HepG2 (cell line): ENCODE measurements around the gene DCUN1D2. TPM values are rescaled to one million over a fixed set of nuclear protein-coding genes. Genes with fewer than 3 reads are reported as not detected.

Source experiments
- CC2D1A ChIP-seq: sonication (generic); formaldehyde crosslinking; IDR thresholded peaks from 2 replicates; pipeline ENCODE4 v1.8.1; 2023; ENCODE audit warnings: mild to moderate bottlenecking, missing genetic modification reagents
- DNMT1 ChIP-seq: sonication (generic); formaldehyde crosslinking; IDR thresholded peaks from 2 replicates; pipeline ENCODE4 v1.5.1; 2020; ENCODE audit warnings: mild to moderate bottlenecking, missing genetic modification reagents
- ELF3 ChIP-seq: IDR thresholded peaks from 2 replicates; pipeline ENCODE4 v1.6.1; 2016; ENCODE audit warnings: missing genetic modification reagents, missing compliant biosample characterization
- GABPB1 ChIP-seq: IDR thresholded peaks from 2 replicates; pipeline ENCODE4 v1.6.1; 2016; ENCODE audit warnings: mild to moderate bottlenecking, missing genetic modification reagents, moderate library complexity, missing compliant biosample characterization
- HNF4G ChIP-seq, 2 experiments: sonication (generic) in 1 of 2; formaldehyde crosslinking in 1 of 2; IDR thresholded peaks; 2 replicates each; pipeline versions ENCODE4 v1.4.0 to v1.6.1; 2011 to 2020; ENCODE audit warnings: borderline replicate concordance in 2 of 2, low read depth in 2 of 2, mild to moderate bottlenecking in 2 of 2, low read length in 1 of 2, missing genetic modification reagents in 1 of 2, moderate library complexity in 1 of 2
- KLF12 ChIP-seq: sonication (generic); formaldehyde crosslinking; IDR thresholded peaks from 2 replicates; pipeline ENCODE4 v1.4.0; 2020; ENCODE audit warnings: missing genetic modification reagents, borderline replicate concordance
- KLF9 ChIP-seq: IDR thresholded peaks from 2 replicates; pipeline ENCODE4 v1.6.1; 2016; ENCODE audit warnings: low read depth
- NCOA5 ChIP-seq: sonication (generic); formaldehyde crosslinking; IDR thresholded peaks from 2 replicates; pipeline ENCODE4 v1.4.0; 2020; ENCODE audit warnings: missing genetic modification reagents
- SAP130 ChIP-seq: IDR thresholded peaks from 2 replicates; pipeline ENCODE4 v1.6.1; 2016; ENCODE audit warnings: low read depth
- SUZ12 ChIP-seq: fragments of 150-350 bp; IDR thresholded peaks from 2 replicates; pipeline ENCODE4 v1.6.1; 2014; ENCODE audit warnings: low read depth, low read length
- TAF1 ChIP-seq: sonication (generic); formaldehyde crosslinking; IDR thresholded peaks from 2 replicates; pipeline ENCODE4 v1.4.0; 2020; ENCODE audit warnings: missing genetic modification reagents
- THAP7 ChIP-seq: sonication (generic); formaldehyde crosslinking; IDR thresholded peaks from 2 replicates; pipeline ENCODE4 v1.8.1; 2023; ENCODE audit warnings: mild to moderate bottlenecking, missing genetic modification reagents
- TSC22D2 ChIP-seq: sonication (generic); formaldehyde crosslinking; IDR thresholded peaks from 2 replicates; pipeline ENCODE4 v1.5.1; 2020; ENCODE audit warnings: missing genetic modification reagents, mild to moderate bottlenecking, borderline replicate concordance
- ZBTB38 ChIP-seq: sonication (generic); formaldehyde crosslinking; IDR thresholded peaks from 2 replicates; pipeline ENCODE4 v1.5.1; 2020; ENCODE audit warnings: mild to moderate bottlenecking, missing genetic modification reagents
- ZNF142 ChIP-seq: sonication (generic); formaldehyde crosslinking; IDR thresholded peaks from 2 replicates; pipeline ENCODE4 v1.4.0; 2020; ENCODE audit warnings: missing genetic modification reagents
- ZNF253 ChIP-seq: sonication (generic); formaldehyde crosslinking; IDR thresholded peaks from 2 replicates; pipeline ENCODE4 v1.8.0; 2022; ENCODE audit warnings: mild to moderate bottlenecking, missing genetic modification reagents, borderline replicate concordance
- ZNF335 ChIP-seq: sonication (generic); formaldehyde crosslinking; IDR thresholded peaks from 2 replicates; pipeline ENCODE4 v1.4.0; 2020; ENCODE audit warnings: missing genetic modification reagents
- ZNF547 ChIP-seq: sonication (generic); formaldehyde crosslinking; IDR thresholded peaks from 2 replicates; pipeline ENCODE4 v1.5.1; 2020; ENCODE audit warnings: mild to moderate bottlenecking, missing genetic modification reagents
- ZSCAN21 ChIP-seq: sonication (generic); formaldehyde crosslinking; IDR thresholded peaks from 2 replicates; pipeline ENCODE4 v1.8.0; 2022; ENCODE audit warnings: mild to moderate bottlenecking, missing genetic modification reagents, moderate library complexity, borderline replicate concordance
- polyA plus RNA-seq, 8 experiments: library from polyadenylated mRNA; depleted of rRNA in 3 of 8; stranded (reverse) in 7 of 8; unstranded in 1 of 8; fragments of >200 nt; fragmentation: Illumina TruSeq in 4 of 8; extraction: Trizol in 4 of 8; gene quantifications; 2 replicates each; pipeline versions ENCODE4 v1.2.1 to v1.2.3, GENCODE V29; 2011 to 2016; ENCODE audit warnings: low read depth in 4 of 8, missing spikeins in 1 of 8, mixed read lengths in 1 of 8; ENCODE audit not compliant: insufficient read depth in 1 of 8
- total RNA-seq, 5 experiments: library from RNA; depleted of rRNA; stranded (reverse); fragments of >200 nt; fragmentation: Illumina TruSeq; extraction: Trizol; gene quantifications; 2 replicates each; pipeline ENCODE4 v1.2.3, GENCODE V29; 2016; ENCODE audit warnings: low read depth in 1 of 5
- TF ChIP-seq, protein P1 (sequence below): sonication (generic); formaldehyde crosslinking; IDR thresholded peaks from 2 replicates; pipeline ENCODE4 v1.5.0; 2020; ENCODE audit warnings: mild to moderate bottlenecking, missing genetic modification reagents

The DCUN1D2 gene
- total and polyA plus RNA-seq, 2 of the 13 experiments (the other 11 are each of a cell fraction or from before 2014, with no cell fraction given), result 9.1 to 9.6 TPM

DNA sequence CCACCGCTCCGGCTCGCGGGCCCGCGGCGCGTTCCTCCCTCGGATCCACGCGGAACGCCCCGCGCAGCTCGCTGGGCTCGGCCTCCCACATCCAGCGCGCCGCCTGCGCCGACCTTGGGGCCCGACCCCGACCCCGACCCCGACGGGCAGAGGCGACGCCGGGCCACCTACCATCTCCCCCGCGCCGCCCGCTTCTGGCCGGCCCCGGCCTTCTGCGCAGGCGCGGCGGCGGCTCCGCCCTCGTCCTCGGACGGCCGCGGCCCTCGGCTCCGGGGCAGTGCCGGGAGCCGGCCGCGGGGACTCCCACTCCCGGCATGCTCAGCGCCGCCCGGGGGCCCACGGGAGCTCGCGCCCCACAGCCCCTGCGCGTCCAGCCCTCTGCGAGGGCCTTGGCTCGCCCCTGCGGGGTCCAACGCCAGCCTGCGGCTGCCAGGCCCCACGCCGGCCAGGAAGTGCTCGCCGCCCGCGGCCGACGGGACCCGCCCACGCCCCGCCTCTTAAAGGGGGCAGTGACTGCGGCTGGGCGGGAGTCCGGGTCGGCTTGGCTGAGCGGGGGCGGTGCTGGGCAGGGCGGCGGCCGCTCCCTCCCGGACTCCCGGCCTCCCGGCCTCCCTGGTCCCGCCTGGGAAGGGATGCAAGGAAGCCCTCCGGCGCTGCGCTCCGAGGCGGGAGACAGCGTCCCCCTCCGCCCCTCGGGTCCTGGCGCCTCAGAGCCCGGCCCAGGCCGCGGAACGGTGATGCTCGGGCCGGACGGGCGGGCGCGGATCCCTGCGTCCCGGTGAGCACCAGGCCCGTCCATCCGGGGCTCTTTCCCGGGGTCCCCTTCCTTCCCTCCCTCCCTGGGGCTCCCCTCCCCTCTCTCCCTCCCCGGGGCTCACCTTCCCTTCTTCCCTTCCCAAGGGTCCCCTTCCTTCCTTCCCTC is at the start of gene DCUN1D2 (continued):
- TF ChIP-seq THAP7 (CRISPR knock-in tag) (0 out of 2 replicates have a peak, but pooled peaks have one; percentile 44), DNMT1 (CRISPR knock-in tag) (peak; percentile 44; the same call in 1 of the 2 replicates), ZNF335 (CRISPR knock-in tag) (no peak), SAP130 (CRISPR knock-in tag) (peak; percentile 87), ZBTB38 (peak; percentile 74), CC2D1A (CRISPR knock-in tag) (no peak), HNF4G (IDR thresholded peaks at IDR 0.05; ENCODE audit: borderline replicate concordance, low read depth, low read length) (peak; percentile 16; the same call in 1 of the 2 replicates), HNF4G (CRISPR knock-in tag; IDR thresholded peaks at IDR 0.05; ENCODE audit: borderline replicate concordance, low read depth) (no peak), ZNF547 (CRISPR knock-in tag) (peak; percentile 73; the same call in 1 of the 2 replicates), ZNF142 (CRISPR knock-in tag) (peak; percentile 79; the same call in 1 of the 2 replicates), TSC22D2 (CRISPR knock-in tag) (no peak), SUZ12 (peak; percentile 36; the same call in 1 of the 2 replicates), TAF1 (peak; percentile 64), KLF9 (CRISPR knock-in tag) (no peak), ELF3 (peak; percentile 69), ZSCAN21 (peak; percentile 71), GABPB1 (CRISPR knock-in tag) (peak; percentile 82), ZNF253 (CRISPR knock-in tag) (no peak), NCOA5 (CRISPR knock-in tag) (no peak), KLF12 (peak; percentile 69)
- TF ChIP-seq, protein P1, sequence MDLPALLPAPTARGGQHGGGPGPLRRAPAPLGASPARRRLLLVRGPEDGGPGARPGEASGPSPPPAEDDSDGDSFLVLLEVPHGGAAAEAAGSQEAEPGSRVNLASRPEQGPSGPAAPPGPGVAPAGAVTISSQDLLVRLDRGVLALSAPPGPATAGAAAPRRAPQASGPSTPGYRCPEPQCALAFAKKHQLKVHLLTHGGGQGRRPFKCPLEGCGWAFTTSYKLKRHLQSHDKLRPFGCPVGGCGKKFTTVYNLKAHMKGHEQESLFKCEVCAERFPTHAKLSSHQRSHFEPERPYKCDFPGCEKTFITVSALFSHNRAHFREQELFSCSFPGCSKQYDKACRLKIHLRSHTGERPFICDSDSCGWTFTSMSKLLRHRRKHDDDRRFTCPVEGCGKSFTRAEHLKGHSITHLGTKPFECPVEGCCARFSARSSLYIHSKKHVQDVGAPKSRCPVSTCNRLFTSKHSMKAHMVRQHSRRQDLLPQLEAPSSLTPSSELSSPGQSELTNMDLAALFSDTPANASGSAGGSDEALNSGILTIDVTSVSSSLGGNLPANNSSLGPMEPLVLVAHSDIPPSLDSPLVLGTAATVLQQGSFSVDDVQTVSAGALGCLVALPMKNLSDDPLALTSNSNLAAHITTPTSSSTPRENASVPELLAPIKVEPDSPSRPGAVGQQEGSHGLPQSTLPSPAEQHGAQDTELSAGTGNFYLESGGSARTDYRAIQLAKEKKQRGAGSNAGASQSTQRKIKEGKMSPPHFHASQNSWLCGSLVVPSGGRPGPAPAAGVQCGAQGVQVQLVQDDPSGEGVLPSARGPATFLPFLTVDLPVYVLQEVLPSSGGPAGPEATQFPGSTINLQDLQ, result 0 out of 2 replicates have a peak, but pooled peaks have one; percentile 25
